Duodenal mucosa (tissue), 2 donors: ENCODE results near the gene PHB1.

Source experiments
- H3K27ac ChIP-seq: one replicate; pipeline ENCODE4 v1.7.0; 2013; ENCODE audit warnings: low read depth, low read length
- H3K27me3 ChIP-seq, 2 donors: one replicate each; pipeline ENCODE4 v1.7.0; 2013; ENCODE audit warnings: low read length in 2 of 2, control low read depth in 1 of 2; ENCODE audit not compliant: insufficient read depth in 2 of 2, control insufficient read depth in 1 of 2
- H3K36me3 ChIP-seq, 2 donors: one replicate each; pipeline ENCODE4 v1.7.0; 2013; ENCODE audit warnings: low read length in 2 of 2, control low read depth in 1 of 2; ENCODE audit not compliant: insufficient read depth in 2 of 2, control insufficient read depth in 1 of 2
- H3K4me1 ChIP-seq, 2 donors: one replicate each; pipeline ENCODE4 v1.7.0; 2013; ENCODE audit warnings: low read length in 2 of 2, control low read depth in 1 of 2; ENCODE audit not compliant: insufficient read depth in 2 of 2, control insufficient read depth in 1 of 2
- H3K4me3 ChIP-seq, 2 donors: one replicate each; pipeline ENCODE4 v1.7.0; 2013; ENCODE audit warnings: low read length in 2 of 2, low read depth in 1 of 2
- H3K9ac ChIP-seq, 2 donors: one replicate each; pipeline ENCODE4 v1.7.0; 2013; ENCODE audit warnings: low read length in 2 of 2, low read depth in 1 of 2
- H3K9me3 ChIP-seq, 2 donors: one replicate each; pipeline ENCODE4 v1.7.0; 2013; ENCODE audit warnings: low read length in 2 of 2, control low read depth in 1 of 2; ENCODE audit not compliant: control insufficient read depth in 1 of 2

PHB1 gene

DNA sequence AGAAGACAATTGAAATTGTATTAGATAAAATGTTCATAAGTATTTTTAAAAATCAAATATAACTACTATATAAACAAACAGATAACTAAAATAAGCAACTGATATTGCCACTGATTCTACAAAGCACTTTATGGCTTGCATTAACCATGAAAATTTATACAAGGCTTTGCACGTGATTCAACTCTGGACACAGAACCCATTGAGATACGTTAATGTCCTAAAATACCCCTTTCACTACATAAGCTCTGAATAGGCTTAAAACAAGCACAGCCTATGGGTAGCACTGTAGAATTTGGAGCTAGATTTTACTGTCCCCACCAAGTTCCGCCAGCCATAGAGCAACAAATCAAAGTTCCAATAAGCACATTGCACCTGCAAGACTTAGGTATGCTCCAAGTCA lies 57.2 kb downstream of the PHB1 start:
- H3K9ac ChIP-seq: peak overlapping the region in 1 of 2 donors; percentile 5
- H3K27me3 ChIP-seq: no peaks in the 10 kb centered on the region
- H3K9me3 ChIP-seq: no peaks in the 10 kb centered on the region
- H3K4me1 ChIP-seq: peaks cover 33 to 43% of the 10 kb centered on the region in 2 donors
- H3K4me3 ChIP-seq: peak overlapping the region in 1 of 2 donors; percentile 8
- H3K36me3 ChIP-seq: no peaks in the 10 kb centered on the region
- H3K27ac ChIP-seq: no peak overlapping the region

DNA sequence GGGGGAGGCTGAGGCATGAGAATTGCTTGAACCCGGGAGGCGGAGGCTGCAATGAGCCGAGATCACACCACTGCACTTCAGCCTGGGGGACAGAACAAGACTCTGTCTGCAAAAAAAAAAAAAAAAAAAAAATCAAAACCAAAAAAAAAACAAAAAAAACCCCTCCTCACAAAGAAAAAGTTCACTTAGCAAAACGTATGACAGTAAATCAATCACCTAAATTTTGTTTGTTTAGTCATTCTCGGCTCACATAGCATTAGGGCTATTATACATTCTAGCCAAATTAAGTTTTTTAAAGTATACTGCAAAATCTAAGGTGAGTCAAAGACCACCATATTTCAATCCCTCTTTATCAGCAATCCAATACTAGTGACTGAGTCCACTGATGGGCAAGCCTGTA lies 58.4 kb downstream of the PHB1 start:
- Histone ChIP-seq H3K9ac (no peak overlapping the region), H3K4me3 (no peak overlapping the region), H3K27ac (no peak overlapping the region), H3K9me3 (no peaks in the 10 kb centered on the region), H3K4me1 (peaks cover 33 to 42% of the 10 kb centered on the region in 2 donors), H3K36me3 (no peaks in the 10 kb centered on the region), H3K27me3 (no peaks in the 10 kb centered on the region)
